ENCODE measurements around the gene CADM1.

DNA sequence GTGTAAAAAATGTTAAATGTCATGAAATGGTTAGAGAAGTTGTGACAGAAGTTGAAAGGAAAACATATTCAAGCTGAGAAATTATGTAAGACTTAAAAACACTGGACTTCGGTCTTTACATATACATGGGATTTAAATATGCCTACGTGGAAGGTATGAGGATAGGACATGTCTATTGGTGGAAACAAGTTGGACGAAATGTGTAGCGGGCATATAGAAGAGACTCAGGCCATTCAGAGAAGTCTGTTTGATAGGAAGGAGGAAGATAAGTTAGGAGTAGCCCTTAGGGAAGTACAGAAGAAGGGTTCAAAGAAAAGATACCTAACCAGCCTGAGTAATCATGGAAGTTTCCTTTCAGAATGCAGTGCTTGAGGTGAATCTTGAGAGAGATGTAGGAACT lies 14.7 kb downstream of the CADM1 start:
- TF ChIP-seq, protein P1, sequence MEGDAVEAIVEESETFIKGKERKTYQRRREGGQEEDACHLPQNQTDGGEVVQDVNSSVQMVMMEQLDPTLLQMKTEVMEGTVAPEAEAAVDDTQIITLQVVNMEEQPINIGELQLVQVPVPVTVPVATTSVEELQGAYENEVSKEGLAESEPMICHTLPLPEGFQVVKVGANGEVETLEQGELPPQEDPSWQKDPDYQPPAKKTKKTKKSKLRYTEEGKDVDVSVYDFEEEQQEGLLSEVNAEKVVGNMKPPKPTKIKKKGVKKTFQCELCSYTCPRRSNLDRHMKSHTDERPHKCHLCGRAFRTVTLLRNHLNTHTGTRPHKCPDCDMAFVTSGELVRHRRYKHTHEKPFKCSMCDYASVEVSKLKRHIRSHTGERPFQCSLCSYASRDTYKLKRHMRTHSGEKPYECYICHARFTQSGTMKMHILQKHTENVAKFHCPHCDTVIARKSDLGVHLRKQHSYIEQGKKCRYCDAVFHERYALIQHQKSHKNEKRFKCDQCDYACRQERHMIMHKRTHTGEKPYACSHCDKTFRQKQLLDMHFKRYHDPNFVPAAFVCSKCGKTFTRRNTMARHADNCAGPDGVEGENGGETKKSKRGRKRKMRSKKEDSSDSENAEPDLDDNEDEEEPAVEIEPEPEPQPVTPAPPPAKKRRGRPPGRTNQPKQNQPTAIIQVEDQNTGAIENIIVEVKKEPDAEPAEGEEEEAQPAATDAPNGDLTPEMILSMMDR (IDR thresholded peaks at IDR 0.05), result no peak
- TF ChIP-seq POLR2A (IDR thresholded peaks at IDR 0.05) (no peak), EP300 (IDR thresholded peaks at IDR 0.05) (no peak)
